D341Med (cell line): ENCODE data around the gene ARID5B.

Experiments
- DNase-seq: peaks from one replicate; pipeline ENCODE4 v3.0.0; 2012; ENCODE audit warnings: low spot score

The ARID5B gene

DNA sequence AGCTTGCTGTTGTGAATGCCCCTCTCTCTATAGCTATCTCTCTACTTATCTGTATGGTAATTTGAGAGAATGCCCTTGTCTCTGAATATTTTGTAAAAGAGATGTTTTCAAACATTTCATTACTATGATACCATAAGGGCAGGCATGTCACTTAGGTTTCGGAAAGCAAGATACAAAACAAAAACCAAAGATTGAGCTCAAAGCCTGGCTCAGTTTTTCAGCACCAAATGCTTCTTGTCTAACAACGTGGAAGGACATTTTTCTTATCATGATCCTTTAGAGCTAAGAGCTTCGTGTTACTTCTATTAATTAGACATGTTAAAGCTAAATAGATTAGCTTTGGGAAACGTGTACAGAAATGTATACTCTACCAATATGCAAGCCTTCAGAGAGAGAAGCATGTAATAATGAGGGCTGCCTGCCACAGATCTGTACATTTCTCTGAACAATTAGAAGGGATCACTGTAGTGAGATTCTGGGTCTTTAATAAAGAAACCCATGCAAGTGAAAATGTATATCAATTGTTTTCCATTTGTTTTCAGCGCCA lies 148.9 kb downstream of the ARID5B start:
- DNase-seq: no peak

DNA sequence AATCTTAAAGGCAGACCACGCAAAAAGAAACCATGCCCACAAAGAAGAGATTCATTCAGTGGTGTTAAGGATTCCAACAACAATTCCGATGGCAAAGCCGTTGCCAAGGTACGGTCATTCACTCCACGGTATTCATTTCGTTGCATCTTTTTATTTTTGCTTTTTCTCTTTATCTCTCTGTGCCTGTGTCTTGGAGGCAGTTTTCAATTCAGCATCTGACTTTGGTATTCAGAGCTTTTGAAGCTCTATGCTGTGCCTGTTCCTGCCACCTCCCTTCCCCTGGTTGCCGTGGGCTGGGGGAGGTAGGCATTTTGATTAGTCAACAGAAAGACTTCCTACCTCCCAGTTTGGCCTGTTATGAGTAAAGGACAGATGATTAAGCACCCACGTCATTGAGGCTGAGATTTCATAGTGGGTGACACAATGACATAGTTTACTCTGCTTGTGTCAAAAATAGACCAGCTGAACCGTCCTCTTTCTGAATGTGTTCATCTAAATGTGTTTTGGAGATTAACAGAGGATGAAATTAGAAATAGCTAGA lies 149.5 kb downstream of the ARID5B start:
- no peak for DNase-seq

DNA sequence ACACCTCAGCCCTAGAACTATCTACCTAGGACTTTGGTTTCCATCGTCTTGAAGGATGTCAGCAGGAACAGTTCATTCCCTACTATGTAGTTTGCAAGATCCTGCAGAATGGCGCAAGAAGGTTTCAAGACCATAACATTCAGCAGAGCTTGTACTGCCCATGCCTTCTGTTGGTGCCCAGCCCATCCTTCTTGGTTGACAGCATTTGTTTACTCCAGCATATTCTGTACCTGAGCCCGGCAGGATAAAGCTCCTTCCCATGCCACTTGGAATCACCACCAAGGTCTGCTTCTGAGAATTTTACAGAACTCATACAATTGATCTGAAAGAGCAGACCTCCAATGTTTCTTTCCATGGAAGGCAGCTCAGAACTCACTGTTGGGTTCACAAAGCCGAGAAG lies 150.8 kb downstream of the ARID5B start:
- no peak for DNase-seq

- no peak for DNase-seq
Observed at GRCh38 chr10:62053860-62054259, 152.4 kb downstream of the ARID5B start.

DNA sequence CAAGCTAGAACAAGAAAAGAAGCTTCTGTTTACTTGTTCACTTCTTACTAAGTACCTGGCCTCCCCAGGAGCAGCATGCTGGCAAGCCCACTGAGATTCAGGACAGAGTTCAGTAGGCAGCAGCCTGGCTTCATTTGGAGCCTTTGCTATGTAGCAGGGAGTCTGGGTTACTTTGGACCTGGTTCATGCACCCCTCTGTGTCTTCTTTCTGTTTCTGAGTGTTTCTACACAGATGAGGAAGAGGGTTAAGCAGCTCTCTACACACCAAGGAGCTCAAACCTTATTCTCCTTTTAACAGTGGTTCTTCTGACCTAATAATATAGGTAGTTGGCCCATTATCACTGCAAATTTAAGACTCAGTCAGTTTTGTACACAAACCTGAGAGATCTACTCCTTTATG lies 152.9 kb downstream of the ARID5B start:
- DNase-seq: no peak

GRCh38 chr10:62054830-62055229 lies 153.3 kb downstream of the ARID5B start:
- no peak for DNase-seq

- DNase-seq: no peak
Observed at GRCh38 chr10:62056219-62056618, 154.7 kb downstream of the ARID5B start.

GRCh38 chr10:62056698-62057097 lies 155.2 kb downstream of the ARID5B start:
- DNase-seq: no peak

DNA sequence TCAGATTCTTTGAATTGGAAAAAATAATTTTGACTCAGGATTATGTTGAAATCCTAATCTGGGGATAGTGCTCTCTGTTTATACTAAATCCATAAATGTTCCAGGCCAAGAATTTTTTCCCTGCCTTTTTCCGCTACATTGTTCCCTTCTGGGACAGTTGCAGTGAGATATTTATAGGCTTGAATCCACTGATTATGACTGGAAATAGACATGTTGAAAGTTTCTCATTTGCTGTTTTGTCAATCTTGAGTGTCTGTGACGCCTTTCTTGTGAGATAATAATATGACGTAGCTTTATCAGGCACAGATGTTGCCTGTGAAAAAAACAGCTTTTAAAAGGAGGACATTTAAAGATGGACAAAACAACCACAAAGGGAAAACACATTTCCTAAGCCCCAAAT lies 155.9 kb downstream of the ARID5B start:
- no peak for DNase-seq

GRCh38 chr10:62057850-62058249 lies 156.4 kb downstream of the ARID5B start:
- DNase-seq: no peak

DNA sequence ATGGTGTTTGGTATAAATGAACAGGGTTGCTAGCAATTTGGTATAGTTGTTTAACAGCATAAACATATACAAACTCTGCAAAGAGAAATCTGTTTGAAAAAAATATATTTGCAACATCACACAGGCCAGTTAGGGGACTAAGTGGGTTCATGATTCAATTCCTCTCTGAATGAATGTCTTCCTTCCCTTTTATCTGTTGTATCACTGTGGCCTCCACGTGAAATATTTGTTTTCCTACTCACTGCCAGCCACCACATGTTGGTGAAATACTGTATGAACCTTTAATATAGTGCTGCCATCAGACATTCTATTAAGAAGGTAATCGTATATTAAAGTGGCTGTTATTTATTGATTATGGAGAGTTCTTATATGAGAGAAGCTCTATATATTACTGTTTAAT lies 157.0 kb downstream of the ARID5B start:
- no peak for DNase-seq

DNA sequence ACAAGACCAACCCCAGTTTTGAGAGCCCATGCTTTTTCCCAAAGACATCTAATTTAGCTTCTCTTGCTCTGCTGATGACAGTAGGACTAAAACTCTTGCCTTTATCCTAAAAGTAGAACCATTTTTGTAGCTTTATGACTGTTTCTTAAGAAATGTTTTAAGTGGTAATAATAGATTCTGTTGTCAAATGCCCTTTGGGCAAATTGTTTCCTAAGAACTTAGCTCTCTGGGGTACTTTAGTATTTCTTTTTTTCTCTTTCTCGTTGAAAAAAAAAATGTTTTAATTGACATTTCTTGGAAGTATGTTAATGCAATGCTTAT lies 157.4 kb downstream of the ARID5B start:
- DNase-seq: no peak

- no peak for DNase-seq
Observed at GRCh38 chr10:62059217-62059920, 157.9 kb downstream of the ARID5B start.

- no peak for DNase-seq
Observed at GRCh38 chr10:62062028-62062427, 160.5 kb downstream of the ARID5B start.

DNA sequence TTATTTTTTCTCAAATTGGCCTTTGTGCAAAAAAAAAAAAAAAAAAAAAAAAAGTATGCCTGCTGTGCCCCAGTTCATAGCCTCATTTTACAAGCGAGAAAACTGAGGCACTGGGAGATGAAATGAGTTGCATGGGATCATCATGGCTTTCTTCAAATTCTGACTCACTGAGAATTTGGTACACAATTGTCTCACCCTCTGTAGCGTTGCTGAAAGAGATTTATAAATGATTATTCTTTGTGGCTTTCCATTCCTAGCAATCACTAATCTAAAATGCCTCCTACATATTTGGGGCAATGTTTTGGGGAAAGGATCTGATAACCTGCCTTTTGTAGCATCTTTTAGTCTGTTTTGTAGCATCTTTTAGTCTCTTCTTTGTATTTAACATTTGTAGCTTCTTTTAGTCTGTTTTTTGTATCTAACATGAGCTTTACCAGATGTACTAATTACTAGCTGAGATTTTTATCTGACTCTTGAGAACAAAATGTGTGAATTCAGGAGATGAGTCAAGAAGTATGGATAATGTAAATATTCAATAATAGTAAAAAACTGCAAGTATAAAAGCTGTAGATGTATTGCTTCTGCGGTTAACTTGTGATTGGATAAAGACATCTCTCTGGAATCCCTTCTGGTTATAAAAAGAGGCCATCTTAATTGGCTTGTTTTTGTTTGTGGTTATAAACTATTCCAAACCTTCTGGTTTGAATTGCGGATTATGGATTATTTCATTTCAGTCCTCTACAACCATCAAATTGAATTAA lies 161.4 kb downstream of the ARID5B start:
- no peak for DNase-seq

- DNase-seq: no peak
Observed at GRCh38 chr10:62063795-62064472, 162.4 kb downstream of the ARID5B start.

GRCh38 chr10:62067560-62067959 lies 166.1 kb downstream of the ARID5B start:
- DNase-seq: no peak

GRCh38 chr10:62068464-62068863 lies 167.0 kb downstream of the ARID5B start:
- no peak for DNase-seq

- no peak for DNase-seq
Observed at GRCh38 chr10:62069452-62070178, 168.1 kb downstream of the ARID5B start.

- no peak for DNase-seq
Observed at GRCh38 chr10:62071846-62072281, 170.4 kb downstream of the ARID5B start.

- DNase-seq: no peak
Observed at GRCh38 chr10:62072901-62073300, 171.4 kb downstream of the ARID5B start.

GRCh38 chr10:62073429-62073828 lies 171.9 kb downstream of the ARID5B start:
- no peak for DNase-seq
